ENCODE data around the gene JMJD8. TPM values are rescaled to one million over a fixed set of nuclear protein-coding genes. Genes with fewer than 3 reads are reported as not detected.
"Not testable (repeated sequence)": the region's sequence is repeated elsewhere in the genome, so short reads cannot be mapped to it uniquely, and the experiment has no call there.

JMJD8 gene
- total and polyA plus RNA-seq, 4 donors, result 21.2 to 52.6 (median 33.4) TPM

DNA sequence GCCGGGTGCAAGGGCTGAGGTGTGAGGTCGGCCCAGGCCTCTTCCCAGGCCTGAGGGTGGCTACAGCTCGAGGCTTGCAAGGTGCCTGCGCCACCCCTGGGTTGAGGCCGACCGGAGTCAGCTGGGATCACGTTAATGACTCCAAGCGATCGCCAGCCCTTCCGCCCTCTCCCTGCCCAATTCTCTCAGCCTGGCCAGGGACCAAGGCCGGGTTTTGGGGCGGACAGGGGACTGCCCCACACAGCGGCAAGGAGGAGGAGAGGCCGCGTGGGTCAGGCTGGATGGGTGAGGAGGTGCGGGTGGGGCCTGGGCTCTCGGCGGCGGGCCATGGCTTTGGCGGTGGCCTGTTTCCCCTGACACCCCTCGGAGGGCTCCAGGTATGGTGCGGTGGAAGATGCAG, 9.2 kb upstream of the JMJD8 start (continued):
- TF ChIP-seq, protein P1, sequence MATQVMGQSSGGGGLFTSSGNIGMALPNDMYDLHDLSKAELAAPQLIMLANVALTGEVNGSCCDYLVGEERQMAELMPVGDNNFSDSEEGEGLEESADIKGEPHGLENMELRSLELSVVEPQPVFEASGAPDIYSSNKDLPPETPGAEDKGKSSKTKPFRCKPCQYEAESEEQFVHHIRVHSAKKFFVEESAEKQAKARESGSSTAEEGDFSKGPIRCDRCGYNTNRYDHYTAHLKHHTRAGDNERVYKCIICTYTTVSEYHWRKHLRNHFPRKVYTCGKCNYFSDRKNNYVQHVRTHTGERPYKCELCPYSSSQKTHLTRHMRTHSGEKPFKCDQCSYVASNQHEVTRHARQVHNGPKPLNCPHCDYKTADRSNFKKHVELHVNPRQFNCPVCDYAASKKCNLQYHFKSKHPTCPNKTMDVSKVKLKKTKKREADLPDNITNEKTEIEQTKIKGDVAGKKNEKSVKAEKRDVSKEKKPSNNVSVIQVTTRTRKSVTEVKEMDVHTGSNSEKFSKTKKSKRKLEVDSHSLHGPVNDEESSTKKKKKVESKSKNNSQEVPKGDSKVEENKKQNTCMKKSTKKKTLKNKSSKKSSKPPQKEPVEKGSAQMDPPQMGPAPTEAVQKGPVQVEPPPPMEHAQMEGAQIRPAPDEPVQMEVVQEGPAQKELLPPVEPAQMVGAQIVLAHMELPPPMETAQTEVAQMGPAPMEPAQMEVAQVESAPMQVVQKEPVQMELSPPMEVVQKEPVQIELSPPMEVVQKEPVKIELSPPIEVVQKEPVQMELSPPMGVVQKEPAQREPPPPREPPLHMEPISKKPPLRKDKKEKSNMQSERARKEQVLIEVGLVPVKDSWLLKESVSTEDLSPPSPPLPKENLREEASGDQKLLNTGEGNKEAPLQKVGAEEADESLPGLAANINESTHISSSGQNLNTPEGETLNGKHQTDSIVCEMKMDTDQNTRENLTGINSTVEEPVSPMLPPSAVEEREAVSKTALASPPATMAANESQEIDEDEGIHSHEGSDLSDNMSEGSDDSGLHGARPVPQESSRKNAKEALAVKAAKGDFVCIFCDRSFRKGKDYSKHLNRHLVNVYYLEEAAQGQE (IDR thresholded peaks at IDR 0.05), result no peak
- TF ChIP-seq SP1 (IDR thresholded peaks at IDR 0.05), result no peak
- no peak for TF ChIP-seq RAD21 (IDR thresholded peaks at IDR 0.05)
- no peak for TF ChIP-seq JUND (IDR thresholded peaks at IDR 0.05)
- no peak for TF ChIP-seq HNF4G (IDR thresholded peaks at IDR 0.05)

DNA sequence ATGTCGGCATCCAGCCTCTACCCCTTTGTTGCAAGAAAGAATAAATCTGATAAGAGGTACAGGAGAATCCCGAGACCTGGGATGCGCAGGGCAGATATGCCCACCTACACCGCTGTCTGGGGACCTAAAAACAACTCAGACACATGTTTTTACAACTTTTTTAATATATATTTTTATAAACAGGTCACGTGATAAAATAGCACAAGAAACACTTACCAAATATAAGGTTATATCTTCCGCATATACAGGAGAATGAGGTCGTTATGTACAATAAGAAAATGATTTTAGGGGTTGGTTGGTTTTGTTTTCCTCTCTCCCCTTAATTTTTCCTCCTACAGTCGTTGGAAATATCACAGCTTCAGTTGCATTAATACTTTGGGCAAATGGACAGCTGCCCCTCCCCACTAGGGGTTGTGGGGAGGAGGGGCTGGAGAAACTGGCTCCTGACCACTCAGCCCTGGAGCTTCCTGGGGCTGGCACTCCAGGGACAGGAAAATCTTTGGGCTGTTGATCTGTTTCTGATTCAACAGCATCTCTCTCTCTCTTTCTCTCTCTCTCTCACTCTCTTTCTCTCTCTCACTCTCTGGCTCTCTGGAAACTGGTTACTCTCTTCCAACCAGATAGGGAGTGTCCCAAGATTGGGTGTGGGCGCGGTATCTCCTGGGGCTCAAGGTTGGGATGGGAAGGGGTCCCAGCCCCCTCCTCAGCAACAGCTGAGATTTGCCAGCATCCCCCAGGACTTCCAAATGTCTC, 8.4 kb upstream of the JMJD8 start:
- H3K27ac ChIP-seq (ENCODE audit: low read depth in 1 of 2, low read length in 2 of 2), result no peak overlapping the region
- DNase-seq (ENCODE audit: low spot score), result no peak
- 67% methylated on average over 10 of the region's 10 CpGs for WGBS
- H3K36me3 ChIP-seq (ENCODE audit: control insufficient read depth in 4 of 4, insufficient read depth in 3 of 4, low read depth in 1 of 4, low read length in 3 of 4), result peaks cover 0 to 2% (median 0%) of the 10 kb centered on the region in 4 donors
- H3K9ac ChIP-seq (ENCODE audit: low read depth in 1 of 2, low read length in 2 of 2), result no peak overlapping the region
- TF ChIP-seq, protein P2, sequence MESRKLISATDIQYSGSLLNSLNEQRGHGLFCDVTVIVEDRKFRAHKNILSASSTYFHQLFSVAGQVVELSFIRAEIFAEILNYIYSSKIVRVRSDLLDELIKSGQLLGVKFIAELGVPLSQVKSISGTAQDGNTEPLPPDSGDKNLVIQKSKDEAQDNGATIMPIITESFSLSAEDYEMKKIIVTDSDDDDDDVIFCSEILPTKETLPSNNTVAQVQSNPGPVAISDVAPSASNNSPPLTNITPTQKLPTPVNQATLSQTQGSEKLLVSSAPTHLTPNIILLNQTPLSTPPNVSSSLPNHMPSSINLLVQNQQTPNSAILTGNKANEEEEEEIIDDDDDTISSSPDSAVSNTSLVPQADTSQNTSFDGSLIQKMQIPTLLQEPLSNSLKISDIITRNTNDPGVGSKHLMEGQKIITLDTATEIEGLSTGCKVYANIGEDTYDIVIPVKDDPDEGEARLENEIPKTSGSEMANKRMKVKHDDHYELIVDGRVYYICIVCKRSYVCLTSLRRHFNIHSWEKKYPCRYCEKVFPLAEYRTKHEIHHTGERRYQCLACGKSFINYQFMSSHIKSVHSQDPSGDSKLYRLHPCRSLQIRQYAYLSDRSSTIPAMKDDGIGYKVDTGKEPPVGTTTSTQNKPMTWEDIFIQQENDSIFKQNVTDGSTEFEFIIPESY (IDR thresholded peaks at IDR 0.05), result no peak
- TF ChIP-seq EGR1 (IDR thresholded peaks at IDR 0.05; ENCODE audit: low read depth in 2 of 2), result no peak
- TF ChIP-seq GABPA (IDR thresholded peaks at IDR 0.05 in 1 of 2, conservative IDR thresholded peaks at IDR 0.05 in 1 of 2), result no peak
- no peak for TF ChIP-seq RAD21 (IDR thresholded peaks at IDR 0.05)
- TF ChIP-seq RXRA (IDR thresholded peaks at IDR 0.05), result no peak
- TF ChIP-seq YY1 (IDR thresholded peaks at IDR 0.05), result no peak
- TF ChIP-seq, protein P3, sequence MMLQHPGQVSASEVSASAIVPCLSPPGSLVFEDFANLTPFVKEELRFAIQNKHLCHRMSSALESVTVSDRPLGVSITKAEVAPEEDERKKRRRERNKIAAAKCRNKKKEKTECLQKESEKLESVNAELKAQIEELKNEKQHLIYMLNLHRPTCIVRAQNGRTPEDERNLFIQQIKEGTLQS (IDR thresholded peaks at IDR 0.05), result no peak
- TF ChIP-seq HNF4A (conservative IDR thresholded peaks at IDR 0.05), result no peak
- TF ChIP-seq, protein P1 (IDR thresholded peaks at IDR 0.05), result no peak
- TF ChIP-seq, protein P4, sequence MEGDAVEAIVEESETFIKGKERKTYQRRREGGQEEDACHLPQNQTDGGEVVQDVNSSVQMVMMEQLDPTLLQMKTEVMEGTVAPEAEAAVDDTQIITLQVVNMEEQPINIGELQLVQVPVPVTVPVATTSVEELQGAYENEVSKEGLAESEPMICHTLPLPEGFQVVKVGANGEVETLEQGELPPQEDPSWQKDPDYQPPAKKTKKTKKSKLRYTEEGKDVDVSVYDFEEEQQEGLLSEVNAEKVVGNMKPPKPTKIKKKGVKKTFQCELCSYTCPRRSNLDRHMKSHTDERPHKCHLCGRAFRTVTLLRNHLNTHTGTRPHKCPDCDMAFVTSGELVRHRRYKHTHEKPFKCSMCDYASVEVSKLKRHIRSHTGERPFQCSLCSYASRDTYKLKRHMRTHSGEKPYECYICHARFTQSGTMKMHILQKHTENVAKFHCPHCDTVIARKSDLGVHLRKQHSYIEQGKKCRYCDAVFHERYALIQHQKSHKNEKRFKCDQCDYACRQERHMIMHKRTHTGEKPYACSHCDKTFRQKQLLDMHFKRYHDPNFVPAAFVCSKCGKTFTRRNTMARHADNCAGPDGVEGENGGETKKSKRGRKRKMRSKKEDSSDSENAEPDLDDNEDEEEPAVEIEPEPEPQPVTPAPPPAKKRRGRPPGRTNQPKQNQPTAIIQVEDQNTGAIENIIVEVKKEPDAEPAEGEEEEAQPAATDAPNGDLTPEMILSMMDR (IDR thresholded peaks at IDR 0.05; ENCODE audit: low read depth, low read length, missing input control), result no peak
- no peak for TF ChIP-seq HNF4G (IDR thresholded peaks at IDR 0.05)
- no peak for TF ChIP-seq SP1 (IDR thresholded peaks at IDR 0.05)
- TF ChIP-seq JUND (IDR thresholded peaks at IDR 0.05), result no peak
- TF ChIP-seq NR2F2 (IDR thresholded peaks at IDR 0.05), result no peak
- TF ChIP-seq, protein P5, sequence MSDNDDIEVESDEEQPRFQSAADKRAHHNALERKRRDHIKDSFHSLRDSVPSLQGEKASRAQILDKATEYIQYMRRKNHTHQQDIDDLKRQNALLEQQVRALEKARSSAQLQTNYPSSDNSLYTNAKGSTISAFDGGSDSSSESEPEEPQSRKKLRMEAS (IDR thresholded peaks at IDR 0.05), result no peak
- no peak for TF ChIP-seq TAF1 (conservative IDR thresholded peaks at IDR 0.05)
- no peak for TF ChIP-seq FOXA2 (IDR thresholded peaks at IDR 0.05)
- no peaks in the 10 kb centered on the region for H3K9me3 ChIP-seq (ENCODE audit: control insufficient read depth in 4 of 4, low read length in 3 of 4)
- peaks cover 14 to 30% (median 24%) of the 10 kb centered on the region in 4 donors for H3K4me1 ChIP-seq (ENCODE audit: control insufficient read depth in 4 of 4, insufficient read depth in 4 of 4, low read length in 3 of 4)
- H3K27me3 ChIP-seq (ENCODE audit: control insufficient read depth in 4 of 4, insufficient read depth in 4 of 4, low read length in 3 of 4), result peaks cover 2 to 12% (median 6%) of the 10 kb centered on the region in 4 donors
- H3K4me3 ChIP-seq (ENCODE audit: low read depth in 1 of 3, low read length in 3 of 3), result no peak overlapping the region

DNA sequence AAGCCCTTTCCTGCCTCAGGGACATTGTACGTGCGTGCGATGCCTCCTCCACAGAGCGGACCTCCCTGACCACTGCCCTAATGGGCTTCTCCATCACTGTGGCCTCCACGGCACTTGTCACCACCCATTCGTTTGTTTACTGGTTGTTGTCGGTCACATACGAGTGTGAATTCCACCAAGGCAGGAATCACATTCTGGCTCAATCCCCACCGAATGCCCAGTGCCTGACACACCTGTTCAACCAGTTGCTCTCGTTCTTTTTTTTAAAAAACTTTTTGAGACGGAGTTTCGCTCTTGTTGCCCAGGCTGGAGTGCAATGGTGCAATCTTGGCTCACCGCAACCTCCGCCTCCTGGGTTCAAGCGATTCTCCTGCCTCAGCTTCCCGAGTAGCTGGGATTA, 7.1 kb upstream of the JMJD8 start:
- not testable (repeated sequence) for H3K9me3 ChIP-seq (ENCODE audit: control insufficient read depth in 4 of 4, low read length in 3 of 4); DNase-seq (ENCODE audit: low spot score); H3K4me3 ChIP-seq (ENCODE audit: low read depth in 1 of 3, low read length in 3 of 3); H3K27me3 ChIP-seq (ENCODE audit: control insufficient read depth in 4 of 4, insufficient read depth in 4 of 4, low read length in 3 of 4); H3K36me3 ChIP-seq (ENCODE audit: control insufficient read depth in 4 of 4, insufficient read depth in 3 of 4, low read depth in 1 of 4, low read length in 3 of 4); H3K9ac ChIP-seq (ENCODE audit: low read depth in 1 of 2, low read length in 2 of 2); H3K27ac ChIP-seq (ENCODE audit: low read depth in 1 of 2, low read length in 2 of 2)
- H3K4me1 ChIP-seq (ENCODE audit: control insufficient read depth in 4 of 4, insufficient read depth in 4 of 4, low read length in 3 of 4), result peaks cover 14 to 30% (median 24%) of the 10 kb centered on the region in 4 donors
- 85% methylated on average over 16 of the region's 16 CpGs for WGBS
